HFF-Myc (cell line): ENCODE data around the gene DYNC1LI2.

Experiments used
- DNase-seq: peaks from one replicate; pipeline ENCODE4 v3.0.0-alpha.2; 2011; ENCODE audit warnings: low read depth; ENCODE audit errors: extremely low read depth
- H3K4me3 ChIP-seq: replicated peaks from 2 replicates; pipeline ENCODE4 v1.5.1; 2011; ENCODE audit warnings: low read depth, mild to moderate bottlenecking, control low read depth, low read length
- TF ChIP-seq, protein P1 (sequence below): IDR thresholded peaks from 2 replicates; pipeline ENCODE4 v1.5.1; 2012; ENCODE audit warnings: mild to moderate bottlenecking, low read depth, low read length, control low read depth; ENCODE audit errors: missing control alignments

DYNC1LI2 gene

DNA sequence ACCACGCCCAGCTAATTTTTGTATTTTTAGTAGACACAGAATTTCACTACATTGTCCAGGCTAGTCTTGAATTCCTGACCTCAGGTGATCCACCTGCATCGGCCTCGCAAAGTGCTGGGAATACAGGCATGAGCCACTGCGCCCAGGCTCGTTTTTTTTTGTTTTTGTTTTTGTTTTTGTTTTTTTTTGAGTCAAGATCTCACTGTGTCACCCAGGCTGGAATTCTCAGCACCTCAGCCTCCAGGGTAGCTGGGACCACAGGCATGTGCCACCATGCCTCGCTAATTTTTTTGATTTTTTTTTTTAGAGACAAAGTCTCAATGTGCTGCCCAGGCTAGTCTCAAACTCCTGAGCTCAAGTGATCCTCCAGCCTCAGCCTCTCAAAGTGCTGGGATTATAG lies 37.3 kb downstream of the DYNC1LI2 start:
- TF ChIP-seq, protein P1, sequence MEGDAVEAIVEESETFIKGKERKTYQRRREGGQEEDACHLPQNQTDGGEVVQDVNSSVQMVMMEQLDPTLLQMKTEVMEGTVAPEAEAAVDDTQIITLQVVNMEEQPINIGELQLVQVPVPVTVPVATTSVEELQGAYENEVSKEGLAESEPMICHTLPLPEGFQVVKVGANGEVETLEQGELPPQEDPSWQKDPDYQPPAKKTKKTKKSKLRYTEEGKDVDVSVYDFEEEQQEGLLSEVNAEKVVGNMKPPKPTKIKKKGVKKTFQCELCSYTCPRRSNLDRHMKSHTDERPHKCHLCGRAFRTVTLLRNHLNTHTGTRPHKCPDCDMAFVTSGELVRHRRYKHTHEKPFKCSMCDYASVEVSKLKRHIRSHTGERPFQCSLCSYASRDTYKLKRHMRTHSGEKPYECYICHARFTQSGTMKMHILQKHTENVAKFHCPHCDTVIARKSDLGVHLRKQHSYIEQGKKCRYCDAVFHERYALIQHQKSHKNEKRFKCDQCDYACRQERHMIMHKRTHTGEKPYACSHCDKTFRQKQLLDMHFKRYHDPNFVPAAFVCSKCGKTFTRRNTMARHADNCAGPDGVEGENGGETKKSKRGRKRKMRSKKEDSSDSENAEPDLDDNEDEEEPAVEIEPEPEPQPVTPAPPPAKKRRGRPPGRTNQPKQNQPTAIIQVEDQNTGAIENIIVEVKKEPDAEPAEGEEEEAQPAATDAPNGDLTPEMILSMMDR, result no peak
- DNase-seq, result no peak
- H3K4me3 ChIP-seq, result no peak overlapping the region

DNA sequence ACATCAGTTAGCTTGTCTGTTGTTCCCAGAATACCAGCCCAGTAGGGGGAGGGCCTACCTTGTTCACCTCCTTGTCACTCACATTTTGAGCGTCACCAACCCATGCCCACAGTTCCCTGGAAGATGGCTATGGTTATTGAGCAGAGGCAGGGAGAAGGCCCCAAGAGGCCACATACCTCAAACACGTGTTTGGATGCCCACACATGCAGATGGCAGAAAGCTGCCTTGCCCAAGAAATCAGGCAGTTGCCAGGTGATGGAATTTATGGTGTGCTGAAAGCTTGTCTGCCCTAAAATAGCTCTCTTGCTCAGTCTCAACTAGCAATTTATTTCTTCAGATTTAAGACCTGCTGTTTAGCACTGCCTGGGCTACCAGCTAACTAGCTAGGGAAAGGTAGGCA lies 38.3 kb downstream of the DYNC1LI2 start:
- TF ChIP-seq, protein P1, result no peak
- H3K4me3 ChIP-seq, result no peak overlapping the region
- no peak for DNase-seq

DNA sequence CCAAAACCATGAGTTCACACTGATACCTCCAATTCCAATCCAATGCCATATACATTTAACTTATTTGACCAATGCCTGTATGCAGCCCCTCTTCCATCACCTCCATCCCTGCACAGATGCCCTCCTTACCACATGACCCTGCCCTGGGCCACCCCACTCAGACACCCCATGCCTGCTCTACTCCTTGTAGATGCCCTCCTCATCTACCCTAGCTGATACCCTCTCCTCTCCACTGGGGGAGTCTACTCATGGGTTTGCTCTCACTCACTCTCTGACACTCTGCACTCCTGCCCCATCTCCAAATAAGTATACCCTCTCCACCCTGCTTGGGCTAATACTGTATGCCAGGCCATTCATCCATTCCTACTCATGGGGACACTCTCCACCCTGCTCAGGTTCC lies 38.9 kb downstream of the DYNC1LI2 start:
- H3K4me3 ChIP-seq, result no peak overlapping the region
- TF ChIP-seq, protein P1, result no peak
- no peak for DNase-seq

DNA sequence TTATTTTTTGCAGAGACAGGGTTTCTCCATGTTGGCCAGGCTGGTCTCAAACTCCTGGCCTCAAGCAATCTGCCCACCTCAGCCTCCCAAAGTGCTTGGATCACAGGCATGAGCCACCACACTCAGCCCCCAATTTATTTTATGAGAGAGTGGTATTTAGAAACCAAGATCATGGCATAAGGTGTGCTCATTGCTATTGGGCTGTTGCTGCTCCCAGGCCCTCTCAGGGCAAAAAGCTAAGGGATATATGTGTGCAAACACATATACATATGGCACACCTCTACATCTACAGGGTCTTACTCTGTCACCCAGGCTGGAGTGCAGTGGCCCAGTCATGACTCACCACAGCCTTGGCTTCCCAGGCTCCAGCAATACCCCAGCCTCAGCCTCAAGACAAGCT lies 39.8 kb downstream of the DYNC1LI2 start:
- TF ChIP-seq, protein P1, result no peak
- DNase-seq, result no peak
- H3K4me3 ChIP-seq, result no peak overlapping the region

DNA sequence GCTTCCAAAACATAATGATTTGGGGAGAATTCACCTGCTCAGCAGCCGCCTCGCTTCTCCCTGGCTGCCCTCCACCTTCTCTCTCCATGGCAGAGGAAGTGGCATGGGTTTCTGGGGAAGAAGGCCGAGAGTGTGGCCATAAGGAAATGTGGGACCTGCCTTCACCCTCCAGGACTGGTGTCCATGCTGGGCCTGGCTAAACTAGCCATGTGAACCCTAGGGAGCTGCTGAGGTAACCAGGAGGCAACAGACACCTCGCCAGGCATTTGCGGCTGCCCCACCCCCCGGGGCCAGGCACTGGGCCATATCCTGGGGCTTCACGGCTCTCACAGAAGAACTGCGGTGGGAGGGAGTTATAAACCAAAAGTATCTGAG lies 44.9 kb downstream of the DYNC1LI2 start:
- DNase-seq, result no peak
- TF ChIP-seq, protein P1, result no peak
- H3K4me3 ChIP-seq, result no peak overlapping the region

DNA sequence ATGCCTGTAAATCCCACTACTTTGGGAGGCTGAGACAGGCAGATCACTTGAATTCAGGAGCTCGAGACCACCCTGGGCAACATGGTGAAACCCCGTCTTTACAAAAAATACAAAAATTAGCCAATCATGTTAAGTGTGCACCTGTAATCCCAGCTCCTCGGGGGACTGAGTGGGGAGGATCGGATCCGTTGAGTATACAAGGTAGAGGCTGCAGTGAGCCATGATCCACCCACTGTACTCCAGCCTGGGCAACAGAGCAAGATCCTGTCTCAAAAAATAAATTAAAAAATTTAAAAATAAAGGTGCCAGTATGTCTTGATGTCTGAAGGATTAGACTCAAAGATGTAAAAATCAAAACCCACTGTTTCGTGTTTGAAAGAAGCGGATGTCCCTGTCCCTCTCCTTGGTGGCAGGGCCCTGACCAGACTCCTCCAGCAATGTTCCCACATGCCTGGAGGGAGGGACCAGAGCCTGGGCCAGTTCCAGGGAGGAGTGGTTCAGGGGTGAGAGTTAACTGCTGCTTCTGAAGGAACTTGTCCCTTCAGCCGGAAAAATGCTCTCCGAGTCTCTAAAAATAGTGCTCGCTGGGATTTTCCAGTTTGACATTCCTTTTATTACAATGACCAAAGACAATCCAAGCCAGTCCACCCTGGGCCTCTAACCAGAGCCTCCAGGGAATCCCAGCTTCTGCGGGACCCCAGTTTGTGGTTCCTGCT lies 45.5 kb downstream of the DYNC1LI2 start:
- no peak for DNase-seq

More for the DNA sequence above, 45.5 kb downstream of the DYNC1LI2 start:
- TF ChIP-seq, protein P1, result no peak
- no peak overlapping the region for H3K4me3 ChIP-seq
